HepG2 (cell line): ENCODE data around the gene RHCE. TPM values are rescaled to one million over a fixed set of nuclear protein-coding genes. Genes with fewer than 3 reads are reported as not detected.
"Not testable (repeated sequence)": the region's sequence is repeated elsewhere in the genome, so short reads cannot be mapped to it uniquely, and the experiment has no call there.

Source experiments
- ATAC-seq: fragments of 200-7000 bp; cut with Tn5 transposase; 3 replicates; pipeline ENCODE4 v1.9.1; 2020; ENCODE audit warnings: mild to moderate bottlenecking, moderate library complexity
- BruUV-seq: library from RNA; stranded (reverse); fragments of 400-500 nt; replicated peaks from 2 replicates; lab custom pipeline; 2021; lab: Mats Ljungman, UMichigan
- CTCF ChIA-PET: fragments of 300-600 bp; formaldehyde crosslinking; extraction: SDS; loops from one replicate; lab custom pipeline; 2021; ENCODE audit warnings: low total read pairs, inconsistent platforms, low intra/inter-chr PET ratio; lab: Yijun Ruan, JAX
- POLR2A ChIA-PET: fragments of 350-600 bp; sonication (Branson Sonifier 250); formaldehyde crosslinking; loops from one replicate; lab custom pipeline; 2020; ENCODE audit warnings: antibody characterized with exemption, inconsistent platforms; lab: Yijun Ruan, JAX
- DNase-seq: peaks from one replicate; pipeline ENCODE4 v3.0.0-alpha.2; 2015; ENCODE audit warnings: low spot score
- FAIRE-seq: peaks from 3 replicates; lab custom pipeline; 2011; peaks lifted over from hg19 to GRCh38; lab: Jason Lieb, UNC
- H2AFZ ChIP-seq: one replicate; pipeline ENCODE4 v1.6.1; 2011; ENCODE audit warnings: low read length, inconsistent platforms
- H3K27ac ChIP-seq: fragments of 300-600 bp; 3 replicates; pipeline ENCODE4 v1.8.0; 2011; ENCODE audit warnings: mixed run types, mild to moderate bottlenecking, mixed read lengths, low read length, inconsistent platforms; ENCODE audit not compliant: insufficient read depth; ENCODE audit errors: extremely low read length
- H3K27me3 ChIP-seq, 2 experiments: fragments of 200-600 bp in 1 of 2; 2 replicates in 1 of 2; 3 replicates in 1 of 2; pipeline versions ENCODE4 v1.6.0 to v1.8.0; 2011; ENCODE audit warnings: low read length in 2 of 2, mild to moderate bottlenecking in 2 of 2, moderate library complexity in 2 of 2, inconsistent platforms in 1 of 2; ENCODE audit not compliant: insufficient read depth in 2 of 2, control insufficient read depth in 1 of 2
- H3K36me3 ChIP-seq, 2 experiments: fragments of 200-600 bp in 1 of 2; replicated peaks in 1 of 2; 2 replicates in 1 of 2; 3 replicates in 1 of 2; pipeline versions ENCODE4 v1.5.1 to v1.8.0; 2011; ENCODE audit warnings: low read length in 2 of 2, inconsistent platforms in 1 of 2; ENCODE audit not compliant: insufficient read depth in 2 of 2, control insufficient read depth in 1 of 2
- H3K4me1 ChIP-seq: 2 replicates; pipeline ENCODE4 v1.5.1; 2012; ENCODE audit warnings: low read length, inconsistent platforms; ENCODE audit not compliant: insufficient read depth
- H3K4me2 ChIP-seq: 2 replicates; pipeline ENCODE4 v1.6.0; 2011; ENCODE audit warnings: low read depth, low read length, inconsistent platforms
- H3K4me3 ChIP-seq, 3 experiments: fragments of 200-600 bp in 1 of 3; sonication (generic), shearing (Covaris generic) in 1 of 3; replicated peaks in 1 of 3; 2 replicates each; pipeline ENCODE4 v1.5.1; 2011 to 2016; ENCODE audit warnings: low read length in 3 of 3, inconsistent platforms in 2 of 3, low read depth in 2 of 3, mild to moderate bottlenecking in 2 of 3, control low read depth in 1 of 3, mixed read lengths in 1 of 3; ENCODE audit not compliant: insufficient read depth in 1 of 3
- H3K79me2 ChIP-seq: one replicate; pipeline ENCODE4 v1.6.1; 2011; ENCODE audit warnings: low read length, inconsistent platforms; ENCODE audit not compliant: insufficient read depth
- H3K9ac ChIP-seq: 2 replicates; pipeline ENCODE4 v1.6.0; 2011; ENCODE audit warnings: mild to moderate bottlenecking, low read depth, low read length, inconsistent platforms; ENCODE audit not compliant: insufficient read depth
- H3K9me3 ChIP-seq: 2 replicates; pipeline ENCODE4 v1.5.1; 2012; ENCODE audit warnings: mild to moderate bottlenecking, low read length
- H4K20me1 ChIP-seq: 2 replicates; pipeline ENCODE4 v1.6.0; 2011; ENCODE audit warnings: inconsistent platforms, mild to moderate bottlenecking, low read length, moderate library complexity; ENCODE audit not compliant: insufficient read depth
- WGBS: methylation state at CpG from one replicate; pipeline ENCODE4 v1.1.6; 2017; ENCODE audit warnings: low lambda C conversion rate; 5-methylcytosine and 5-hydroxymethylcytosine counted together
- in situ Hi-C: cut with HindIII; loops from 2 replicates; pipeline ENCODE4 v1.10.0; 2017; ENCODE audit warnings: low pct_unique_long_range_greater_than_20kb; ENCODE audit not compliant: extremely low pct_ligation_motif_present
- intact Hi-C: fragments of 100-400 bp; cut with micrococcal nuclease; formaldehyde crosslinking; loops from one replicate; pipeline ENCODE4 v1.10.0; 2022; ENCODE audit not compliant: unreplicated experiment
- polyA plus RNA-seq, 8 experiments: library from polyadenylated mRNA; depleted of rRNA in 3 of 8; stranded (reverse) in 7 of 8; unstranded in 1 of 8; fragments of >200 nt; fragmentation: Illumina TruSeq in 4 of 8; extraction: Trizol in 4 of 8; gene quantifications; 2 replicates each; pipeline versions ENCODE4 v1.2.1 to v1.2.3, GENCODE V29; 2011 to 2016; ENCODE audit warnings: low read depth in 4 of 8, missing spikeins in 1 of 8, mixed read lengths in 1 of 8; ENCODE audit not compliant: insufficient read depth in 1 of 8
- total RNA-seq, 5 experiments: library from RNA; depleted of rRNA; stranded (reverse); fragments of >200 nt; fragmentation: Illumina TruSeq; extraction: Trizol; gene quantifications; 2 replicates each; pipeline ENCODE4 v1.2.3, GENCODE V29; 2016; ENCODE audit warnings: low read depth in 1 of 5

RHCE gene
- total and polyA plus RNA-seq, 2 of the 13 experiments (the other 11 are each of a cell fraction or from before 2014, with no cell fraction given): 0.30 TPM; not detected in 1

- WGBS: 16% methylated on average over 3 of the region's 3 CpGs
- H3K4me2 ChIP-seq, H3K27me3 ChIP-seq, H2AFZ ChIP-seq, ATAC-seq, H3K27ac ChIP-seq, H3K9ac ChIP-seq, FAIRE-seq, CTCF ChIA-PET, H3K36me3 ChIP-seq, DNase-seq, H3K4me3 ChIP-seq, H3K79me2 ChIP-seq, POLR2A ChIA-PET, H4K20me1 ChIP-seq, H3K4me1 ChIP-seq, H3K9me3 ChIP-seq, BruUV-seq, intact Hi-C loops, in situ Hi-C loops: not testable (repeated sequence)
Measured at GRCh38 chr1:25378367-25378766, 42.3 kb downstream of the RHCE start.

- H3K4me1 ChIP-seq, H4K20me1 ChIP-seq, H3K4me3 ChIP-seq, H3K9me3 ChIP-seq, H3K4me2 ChIP-seq, DNase-seq, H2AFZ ChIP-seq, H3K27ac ChIP-seq, ATAC-seq, H3K9ac ChIP-seq, FAIRE-seq, H3K36me3 ChIP-seq, CTCF ChIA-PET, H3K27me3 ChIP-seq, H3K79me2 ChIP-seq, intact Hi-C loops, BruUV-seq, POLR2A ChIA-PET, in situ Hi-C loops: not testable (repeated sequence)
- 64% methylated on average over 7 of the region's 7 CpGs for WGBS
Measured at GRCh38 chr1:25371757-25372156, 48.9 kb downstream of the RHCE start.

- H2AFZ ChIP-seq, BruUV-seq, in situ Hi-C loops, H3K4me2 ChIP-seq, H3K36me3 ChIP-seq, FAIRE-seq, CTCF ChIA-PET, H3K4me1 ChIP-seq, DNase-seq, H3K4me3 ChIP-seq, H3K27ac ChIP-seq, H3K27me3 ChIP-seq, H3K9ac ChIP-seq, POLR2A ChIA-PET, H3K79me2 ChIP-seq, H3K9me3 ChIP-seq, intact Hi-C loops, ATAC-seq, H4K20me1 ChIP-seq: not testable (repeated sequence)
- WGBS: 40% methylated on average over 9 of the region's 12 CpGs
Measured at GRCh38 chr1:25369691-25370271, 50.8 kb downstream of the RHCE start.
